ENCODE measurements around the gene DOK4. TPM values are rescaled to one million over a fixed set of nuclear protein-coding genes. Genes with fewer than 3 reads are reported as not detected.

Gene DOK4
- total and polyA plus RNA-seq, 2 donors (not counting 3 experiments of a cell fraction or from before 2014, with no cell fraction given), result 22.3 to 23.4 TPM

GRCh38 chr16:57514371-57514770 lies 28.1 kb upstream of the DOK4 start:
- no peaks in the 10 kb centered on the region for H3K9me3 ChIP-seq (replicated peaks; ENCODE audit: control insufficient read depth, insufficient read depth, low read length)
- TF ChIP-seq FOS (IDR thresholded peaks at IDR 0.05; ENCODE audit: borderline replicate concordance, insufficient read depth, low read length) (no peak), GATA2 (IDR thresholded peaks at IDR 0.05; ENCODE audit: insufficient read depth, insufficient read length, low read depth, low read length) (no peak), EZH2 (IDR thresholded peaks at IDR 0.05; ENCODE audit: borderline replicate concordance, low read depth, low read length, severe bottlenecking) (no peak), JUN (IDR thresholded peaks at IDR 0.05; ENCODE audit: borderline replicate concordance, insufficient read depth, insufficient read length, low read depth) (no peak), CTCF (IDR thresholded peaks at IDR 0.05; ENCODE audit: extremely low read depth in 1 of 2, insufficient read depth in 1 of 2, low read depth in 1 of 2, low read length in 2 of 2) (no peak), MYC (IDR thresholded peaks at IDR 0.05; ENCODE audit: low read depth, low read length) (no peak), POLR2A (IDR thresholded peaks at IDR 0.05; ENCODE audit: low read depth, low read length) (no peak), POLR2AphosphoS5 (IDR thresholded peaks at IDR 0.05; ENCODE audit: insufficient read depth, low read depth, low read length) (no peak), MAX (IDR thresholded peaks at IDR 0.05; ENCODE audit: insufficient read depth, insufficient read length) (no peak)
- H3K79me2 ChIP-seq (ENCODE audit: control insufficient read depth, insufficient read depth, low read length), result no peaks in the 10 kb centered on the region
- intact Hi-C loops (cut with micrococcal nuclease) (no loop called here), dilution Hi-C loops (cut with MboI; ENCODE audit: extremely low pct_ligation_motif_present, low sequenced_read_pairs) (no loop called here)
- BruUV-seq (replicated peaks), result no TSS peak
- no peak overlapping the region for H3K4me3 ChIP-seq (replicated peaks in 1 of 3; ENCODE audit: insufficient read depth in 1 of 3, low read depth in 1 of 3, low read length in 3 of 3)
- peaks cover 0 to 4% of the 10 kb centered on the region in 2 experiments for H3K36me3 ChIP-seq (ENCODE audit: control insufficient read depth in 2 of 2, extremely low read depth in 1 of 2, insufficient read depth in 2 of 2, low read length in 2 of 2)
- ChIA-PET CTCF (interaction anchor here (1.2 kb wide), 3 partner anchors 37 to 97 kb away, joined by 3 to 4 read pairs (median 3); partner anchors contain the start of gene POLR2C), POLR2A (no interaction called here)
- H2AFZ ChIP-seq (ENCODE audit: low read depth, low read length), result no peak overlapping the region
- DNase-seq (ENCODE audit: low read depth, low spot score) (no peak), FAIRE-seq (no peak)
- no peaks in the 10 kb centered on the region for H4K20me1 ChIP-seq (replicated peaks; ENCODE audit: control insufficient read depth, extremely low read depth, insufficient read depth, low read length)
- no peak overlapping the region for H3K9ac ChIP-seq (replicated peaks; ENCODE audit: extremely low read depth, insufficient read depth, low read length)
- H3K4me1 ChIP-seq (ENCODE audit: control insufficient read depth, extremely low read depth, insufficient read depth, low read length), result peaks cover 7% of the 10 kb centered on the region
- H3K27me3 ChIP-seq (ENCODE audit: control insufficient read depth in 2 of 2, insufficient read depth in 2 of 2, low read length in 2 of 2), result no peaks in the 10 kb centered on the region
- no peak overlapping the region for H3K4me2 ChIP-seq (ENCODE audit: insufficient read depth, low read length)
- no peaks in the 10 kb centered on the region for H3K9me1 ChIP-seq (replicated peaks; ENCODE audit: control insufficient read depth, extremely low read depth, insufficient read depth, low read length)
- no peak overlapping the region for H3K27ac ChIP-seq (ENCODE audit: insufficient read depth, low read depth, low read length)

All from endothelial cell of umbilical vein (primary cell).